Activated naive CD4-positive, alpha-beta T cell treated with anti-CD3 and anti-CD28 coated beads, Interleukin-2, amount 50 U/mL, for 16 hours (primary cell): Measurements from ENCODE around the gene XKR8.
A peak's percentile ranks its signal among the peaks of the same experiment; 100 is the strongest.

ENCODE experiments used
- DNase-seq: peaks from one replicate; pipeline ENCODE4 v3.0.0-alpha.2; 2020

Gene XKR8

GRCh38 chr1:27957655-27958054 lies 2.1 kb upstream of the XKR8 start:
- DNase-seq = no peak

- no peak for DNase-seq
Measured at GRCh38 chr1:27958513-27958912, 1.3 kb upstream of the XKR8 start.

GRCh38 chr1:27960762-27961645 lies 1.2 kb downstream of the XKR8 start:
- no peak for DNase-seq

- DNase-seq = no peak
Measured at GRCh38 chr1:27961646-27962221, 2.0 kb downstream of the XKR8 start.

- no peak for DNase-seq
Measured at GRCh38 chr1:27963393-27963792, 3.6 kb downstream of the XKR8 start.

GRCh38 chr1:27966402-27967105 lies 6.8 kb downstream of the XKR8 start:
- no peak for DNase-seq

GRCh38 chr1:27967106-27967883 lies 7.5 kb downstream of the XKR8 start:
- DNase-seq = no peak

- no peak for DNase-seq
Measured at GRCh38 chr1:27967884-27968466, 8.2 kb downstream of the XKR8 start.

- DNase-seq = no peak
Measured at GRCh38 chr1:27968692-27969091, 8.9 kb downstream of the XKR8 start.

GRCh38 chr1:27970401-27970800 lies 10.6 kb downstream of the XKR8 start:
- no peak for DNase-seq

- no peak for DNase-seq
Measured at GRCh38 chr1:27971674-27972073, 11.9 kb downstream of the XKR8 start.

GRCh38 chr1:27972141-27972540 lies 12.4 kb downstream of the XKR8 start:
- no peak for DNase-seq

GRCh38 chr1:27973771-27974416 lies 14.1 kb downstream of the XKR8 start:
- DNase-seq = no peak

- no peak for DNase-seq
Measured at GRCh38 chr1:27974417-27974781, 14.6 kb downstream of the XKR8 start.

- no peak for DNase-seq
Measured at GRCh38 chr1:27979151-27979858, 19.5 kb downstream of the XKR8 start.

- no peak for DNase-seq
Measured at GRCh38 chr1:27979859-27980201, 20.1 kb downstream of the XKR8 start.

- DNase-seq = no peak
Measured at GRCh38 chr1:27980216-27980845, 20.6 kb downstream of the XKR8 start.

- DNase-seq = no peak
Measured at GRCh38 chr1:27981145-27981544, 21.4 kb downstream of the XKR8 start.

- no peak for DNase-seq
Measured at GRCh38 chr1:27990920-27991537, 31.3 kb downstream of the XKR8 start.

- DNase-seq = peak; percentile 34
Measured at GRCh38 chr1:27992276-27992675, 32.5 kb downstream of the XKR8 start.

GRCh38 chr1:27993241-27993640 lies 33.5 kb downstream of the XKR8 start:
- DNase-seq = no peak
